H1 (cell line): Measurements from ENCODE around the gene NPIPB8. TPM values are rescaled to one million over a fixed set of nuclear protein-coding genes. Genes with fewer than 3 reads are reported as not detected.

ENCODE experiments used
- CHD1 ChIP-seq: IDR thresholded peaks from 2 replicates; pipeline ENCODE4 v1.6.1; 2012; ENCODE audit warnings: low read depth, low read length, improper control_type of control experiment
- SP1 ChIP-seq: IDR thresholded peaks from 2 replicates; pipeline ENCODE4 v1.6.1; 2011; ENCODE audit warnings: low read depth, low read length
- polyA plus RNA-seq, 7 experiments: library from polyadenylated mRNA; depleted of rRNA in 3 of 7; stranded (reverse) in 5 of 7; unstranded in 2 of 7; fragments of >200 nt in 5 of 7; fragments of 200-250 nt in 2 of 7; gene quantifications; 1 replicate in 5 of 7; 2 replicates in 1 of 7; 4 replicates in 1 of 7; pipeline versions ENCODE4 v1.2.1 to v1.2.3, GENCODE V29; 2011 to 2013; ENCODE audit warnings: missing spikeins in 2 of 7, mixed read lengths in 2 of 7
- total RNA-seq: library from RNA; stranded (reverse); fragmentation: NEBNext Ultra II Directional; extraction: Animal tissue kit (Norgen Biotek cat#: 25700); gene quantifications from 2 replicates; pipeline ENCODE4 v1.2.1, GENCODE V29; 2021
- TF ChIP-seq, protein P1 (sequence below): fragments of 300-600 bp; sonication (generic); IDR thresholded peaks from 2 replicates; pipeline ENCODE4 v1.7.1; 2012; ENCODE audit warnings: low read length, moderate library complexity, mild to moderate bottlenecking, inconsistent platforms; ENCODE audit not compliant: insufficient replicate concordance
- TF ChIP-seq, protein P2 (sequence below): IDR thresholded peaks from 2 replicates; pipeline ENCODE4 v1.6.1; 2012; ENCODE audit warnings: low read length, inconsistent platforms

The NPIPB8 gene
- total and polyA plus RNA-seq, 2 of the 8 experiments (the other 6 are each of a cell fraction or from before 2014, with no cell fraction given): 0.05 TPM; not detected in 1

GRCh38 chr16:28623172-28623711 lies 14.6 kb upstream of the NPIPB8 start (continued):
- TF ChIP-seq, protein P1, sequence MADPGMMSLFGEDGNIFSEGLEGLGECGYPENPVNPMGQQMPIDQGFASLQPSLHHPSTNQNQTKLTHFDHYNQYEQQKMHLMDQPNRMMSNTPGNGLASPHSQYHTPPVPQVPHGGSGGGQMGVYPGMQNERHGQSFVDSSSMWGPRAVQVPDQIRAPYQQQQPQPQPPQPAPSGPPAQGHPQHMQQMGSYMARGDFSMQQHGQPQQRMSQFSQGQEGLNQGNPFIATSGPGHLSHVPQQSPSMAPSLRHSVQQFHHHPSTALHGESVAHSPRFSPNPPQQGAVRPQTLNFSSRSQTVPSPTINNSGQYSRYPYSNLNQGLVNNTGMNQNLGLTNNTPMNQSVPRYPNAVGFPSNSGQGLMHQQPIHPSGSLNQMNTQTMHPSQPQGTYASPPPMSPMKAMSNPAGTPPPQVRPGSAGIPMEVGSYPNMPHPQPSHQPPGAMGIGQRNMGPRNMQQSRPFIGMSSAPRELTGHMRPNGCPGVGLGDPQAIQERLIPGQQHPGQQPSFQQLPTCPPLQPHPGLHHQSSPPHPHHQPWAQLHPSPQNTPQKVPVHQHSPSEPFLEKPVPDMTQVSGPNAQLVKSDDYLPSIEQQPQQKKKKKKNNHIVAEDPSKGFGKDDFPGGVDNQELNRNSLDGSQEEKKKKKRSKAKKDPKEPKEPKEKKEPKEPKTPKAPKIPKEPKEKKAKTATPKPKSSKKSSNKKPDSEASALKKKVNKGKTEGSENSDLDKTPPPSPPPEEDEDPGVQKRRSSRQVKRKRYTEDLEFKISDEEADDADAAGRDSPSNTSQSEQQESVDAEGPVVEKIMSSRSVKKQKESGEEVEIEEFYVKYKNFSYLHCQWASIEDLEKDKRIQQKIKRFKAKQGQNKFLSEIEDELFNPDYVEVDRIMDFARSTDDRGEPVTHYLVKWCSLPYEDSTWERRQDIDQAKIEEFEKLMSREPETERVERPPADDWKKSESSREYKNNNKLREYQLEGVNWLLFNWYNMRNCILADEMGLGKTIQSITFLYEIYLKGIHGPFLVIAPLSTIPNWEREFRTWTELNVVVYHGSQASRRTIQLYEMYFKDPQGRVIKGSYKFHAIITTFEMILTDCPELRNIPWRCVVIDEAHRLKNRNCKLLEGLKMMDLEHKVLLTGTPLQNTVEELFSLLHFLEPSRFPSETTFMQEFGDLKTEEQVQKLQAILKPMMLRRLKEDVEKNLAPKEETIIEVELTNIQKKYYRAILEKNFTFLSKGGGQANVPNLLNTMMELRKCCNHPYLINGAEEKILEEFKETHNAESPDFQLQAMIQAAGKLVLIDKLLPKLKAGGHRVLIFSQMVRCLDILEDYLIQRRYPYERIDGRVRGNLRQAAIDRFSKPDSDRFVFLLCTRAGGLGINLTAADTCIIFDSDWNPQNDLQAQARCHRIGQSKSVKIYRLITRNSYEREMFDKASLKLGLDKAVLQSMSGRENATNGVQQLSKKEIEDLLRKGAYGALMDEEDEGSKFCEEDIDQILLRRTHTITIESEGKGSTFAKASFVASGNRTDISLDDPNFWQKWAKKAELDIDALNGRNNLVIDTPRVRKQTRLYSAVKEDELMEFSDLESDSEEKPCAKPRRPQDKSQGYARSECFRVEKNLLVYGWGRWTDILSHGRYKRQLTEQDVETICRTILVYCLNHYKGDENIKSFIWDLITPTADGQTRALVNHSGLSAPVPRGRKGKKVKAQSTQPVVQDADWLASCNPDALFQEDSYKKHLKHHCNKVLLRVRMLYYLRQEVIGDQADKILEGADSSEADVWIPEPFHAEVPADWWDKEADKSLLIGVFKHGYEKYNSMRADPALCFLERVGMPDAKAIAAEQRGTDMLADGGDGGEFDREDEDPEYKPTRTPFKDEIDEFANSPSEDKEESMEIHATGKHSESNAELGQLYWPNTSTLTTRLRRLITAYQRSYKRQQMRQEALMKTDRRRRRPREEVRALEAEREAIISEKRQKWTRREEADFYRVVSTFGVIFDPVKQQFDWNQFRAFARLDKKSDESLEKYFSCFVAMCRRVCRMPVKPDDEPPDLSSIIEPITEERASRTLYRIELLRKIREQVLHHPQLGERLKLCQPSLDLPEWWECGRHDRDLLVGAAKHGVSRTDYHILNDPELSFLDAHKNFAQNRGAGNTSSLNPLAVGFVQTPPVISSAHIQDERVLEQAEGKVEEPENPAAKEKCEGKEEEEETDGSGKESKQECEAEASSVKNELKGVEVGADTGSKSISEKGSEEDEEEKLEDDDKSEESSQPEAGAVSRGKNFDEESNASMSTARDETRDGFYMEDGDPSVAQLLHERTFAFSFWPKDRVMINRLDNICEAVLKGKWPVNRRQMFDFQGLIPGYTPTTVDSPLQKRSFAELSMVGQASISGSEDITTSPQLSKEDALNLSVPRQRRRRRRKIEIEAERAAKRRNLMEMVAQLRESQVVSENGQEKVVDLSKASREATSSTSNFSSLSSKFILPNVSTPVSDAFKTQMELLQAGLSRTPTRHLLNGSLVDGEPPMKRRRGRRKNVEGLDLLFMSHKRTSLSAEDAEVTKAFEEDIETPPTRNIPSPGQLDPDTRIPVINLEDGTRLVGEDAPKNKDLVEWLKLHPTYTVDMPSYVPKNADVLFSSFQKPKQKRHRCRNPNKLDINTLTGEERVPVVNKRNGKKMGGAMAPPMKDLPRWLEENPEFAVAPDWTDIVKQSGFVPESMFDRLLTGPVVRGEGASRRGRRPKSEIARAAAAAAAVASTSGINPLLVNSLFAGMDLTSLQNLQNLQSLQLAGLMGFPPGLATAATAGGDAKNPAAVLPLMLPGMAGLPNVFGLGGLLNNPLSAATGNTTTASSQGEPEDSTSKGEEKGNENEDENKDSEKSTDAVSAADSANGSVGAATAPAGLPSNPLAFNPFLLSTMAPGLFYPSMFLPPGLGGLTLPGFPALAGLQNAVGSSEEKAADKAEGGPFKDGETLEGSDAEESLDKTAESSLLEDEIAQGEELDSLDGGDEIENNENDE: no peak
- TF ChIP-seq CHD1 (no peak), SP1 (no peak)
- TF ChIP-seq, protein P2, sequence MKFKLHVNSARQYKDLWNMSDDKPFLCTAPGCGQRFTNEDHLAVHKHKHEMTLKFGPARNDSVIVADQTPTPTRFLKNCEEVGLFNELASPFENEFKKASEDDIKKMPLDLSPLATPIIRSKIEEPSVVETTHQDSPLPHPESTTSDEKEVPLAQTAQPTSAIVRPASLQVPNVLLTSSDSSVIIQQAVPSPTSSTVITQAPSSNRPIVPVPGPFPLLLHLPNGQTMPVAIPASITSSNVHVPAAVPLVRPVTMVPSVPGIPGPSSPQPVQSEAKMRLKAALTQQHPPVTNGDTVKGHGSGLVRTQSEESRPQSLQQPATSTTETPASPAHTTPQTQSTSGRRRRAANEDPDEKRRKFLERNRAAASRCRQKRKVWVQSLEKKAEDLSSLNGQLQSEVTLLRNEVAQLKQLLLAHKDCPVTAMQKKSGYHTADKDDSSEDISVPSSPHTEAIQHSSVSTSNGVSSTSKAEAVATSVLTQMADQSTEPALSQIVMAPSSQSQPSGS: no peak
- TF ChIP-seq, all 59 proteins: peak for 0
